Measurements from ENCODE around the gene SAP30BP.

DNA sequence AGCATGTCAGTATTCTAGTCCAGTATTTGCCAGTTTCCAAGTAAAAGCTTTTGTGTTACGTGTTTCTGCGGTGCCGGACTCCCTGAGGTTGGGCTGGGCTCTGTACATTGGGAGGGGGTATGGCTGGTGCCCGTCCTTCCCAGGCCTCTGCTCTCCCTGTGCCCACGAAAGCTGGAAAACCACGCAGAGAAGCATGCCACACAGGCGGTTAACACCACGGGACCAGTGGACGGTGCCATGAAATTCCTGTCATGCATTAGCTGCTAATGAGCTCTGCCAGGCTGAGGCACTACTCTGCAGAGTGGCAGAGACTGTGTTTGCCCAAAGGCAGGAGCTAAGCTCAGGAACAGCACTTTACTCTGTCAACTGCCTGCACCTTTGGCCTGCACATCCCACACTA, 25.8 kb upstream of the SAP30BP start:
- TF ChIP-seq EZH2 (IDR thresholded peaks at IDR 0.05; ENCODE audit: low read depth, unreplicated experiment): no peak
- TF ChIP-seq POLR2AphosphoS5 (IDR thresholded peaks at IDR 0.05; ENCODE audit: low read depth): no peak
- TF ChIP-seq, protein P1, sequence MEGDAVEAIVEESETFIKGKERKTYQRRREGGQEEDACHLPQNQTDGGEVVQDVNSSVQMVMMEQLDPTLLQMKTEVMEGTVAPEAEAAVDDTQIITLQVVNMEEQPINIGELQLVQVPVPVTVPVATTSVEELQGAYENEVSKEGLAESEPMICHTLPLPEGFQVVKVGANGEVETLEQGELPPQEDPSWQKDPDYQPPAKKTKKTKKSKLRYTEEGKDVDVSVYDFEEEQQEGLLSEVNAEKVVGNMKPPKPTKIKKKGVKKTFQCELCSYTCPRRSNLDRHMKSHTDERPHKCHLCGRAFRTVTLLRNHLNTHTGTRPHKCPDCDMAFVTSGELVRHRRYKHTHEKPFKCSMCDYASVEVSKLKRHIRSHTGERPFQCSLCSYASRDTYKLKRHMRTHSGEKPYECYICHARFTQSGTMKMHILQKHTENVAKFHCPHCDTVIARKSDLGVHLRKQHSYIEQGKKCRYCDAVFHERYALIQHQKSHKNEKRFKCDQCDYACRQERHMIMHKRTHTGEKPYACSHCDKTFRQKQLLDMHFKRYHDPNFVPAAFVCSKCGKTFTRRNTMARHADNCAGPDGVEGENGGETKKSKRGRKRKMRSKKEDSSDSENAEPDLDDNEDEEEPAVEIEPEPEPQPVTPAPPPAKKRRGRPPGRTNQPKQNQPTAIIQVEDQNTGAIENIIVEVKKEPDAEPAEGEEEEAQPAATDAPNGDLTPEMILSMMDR (conservative IDR thresholded peaks at IDR 0.05; ENCODE audit: low read depth in 2 of 2): no peak
- no peak for TF ChIP-seq EZH2phosphoT487 (IDR thresholded peaks at IDR 0.05; ENCODE audit: unreplicated experiment)
- TF ChIP-seq ZNF331 (CRISPR knock-in tag; IDR thresholded peaks at IDR 0.05; ENCODE audit: low read depth): no peak
- TF ChIP-seq, protein P2, sequence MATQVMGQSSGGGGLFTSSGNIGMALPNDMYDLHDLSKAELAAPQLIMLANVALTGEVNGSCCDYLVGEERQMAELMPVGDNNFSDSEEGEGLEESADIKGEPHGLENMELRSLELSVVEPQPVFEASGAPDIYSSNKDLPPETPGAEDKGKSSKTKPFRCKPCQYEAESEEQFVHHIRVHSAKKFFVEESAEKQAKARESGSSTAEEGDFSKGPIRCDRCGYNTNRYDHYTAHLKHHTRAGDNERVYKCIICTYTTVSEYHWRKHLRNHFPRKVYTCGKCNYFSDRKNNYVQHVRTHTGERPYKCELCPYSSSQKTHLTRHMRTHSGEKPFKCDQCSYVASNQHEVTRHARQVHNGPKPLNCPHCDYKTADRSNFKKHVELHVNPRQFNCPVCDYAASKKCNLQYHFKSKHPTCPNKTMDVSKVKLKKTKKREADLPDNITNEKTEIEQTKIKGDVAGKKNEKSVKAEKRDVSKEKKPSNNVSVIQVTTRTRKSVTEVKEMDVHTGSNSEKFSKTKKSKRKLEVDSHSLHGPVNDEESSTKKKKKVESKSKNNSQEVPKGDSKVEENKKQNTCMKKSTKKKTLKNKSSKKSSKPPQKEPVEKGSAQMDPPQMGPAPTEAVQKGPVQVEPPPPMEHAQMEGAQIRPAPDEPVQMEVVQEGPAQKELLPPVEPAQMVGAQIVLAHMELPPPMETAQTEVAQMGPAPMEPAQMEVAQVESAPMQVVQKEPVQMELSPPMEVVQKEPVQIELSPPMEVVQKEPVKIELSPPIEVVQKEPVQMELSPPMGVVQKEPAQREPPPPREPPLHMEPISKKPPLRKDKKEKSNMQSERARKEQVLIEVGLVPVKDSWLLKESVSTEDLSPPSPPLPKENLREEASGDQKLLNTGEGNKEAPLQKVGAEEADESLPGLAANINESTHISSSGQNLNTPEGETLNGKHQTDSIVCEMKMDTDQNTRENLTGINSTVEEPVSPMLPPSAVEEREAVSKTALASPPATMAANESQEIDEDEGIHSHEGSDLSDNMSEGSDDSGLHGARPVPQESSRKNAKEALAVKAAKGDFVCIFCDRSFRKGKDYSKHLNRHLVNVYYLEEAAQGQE (IDR thresholded peaks at IDR 0.05; ENCODE audit: unreplicated experiment): no peak
- no peak for TF ChIP-seq STAT1 (IDR thresholded peaks at IDR 0.05; ENCODE audit: unreplicated experiment)
- no peak for TF ChIP-seq JUNB (IDR thresholded peaks at IDR 0.05; ENCODE audit: unreplicated experiment)
- TF ChIP-seq, protein P3, sequence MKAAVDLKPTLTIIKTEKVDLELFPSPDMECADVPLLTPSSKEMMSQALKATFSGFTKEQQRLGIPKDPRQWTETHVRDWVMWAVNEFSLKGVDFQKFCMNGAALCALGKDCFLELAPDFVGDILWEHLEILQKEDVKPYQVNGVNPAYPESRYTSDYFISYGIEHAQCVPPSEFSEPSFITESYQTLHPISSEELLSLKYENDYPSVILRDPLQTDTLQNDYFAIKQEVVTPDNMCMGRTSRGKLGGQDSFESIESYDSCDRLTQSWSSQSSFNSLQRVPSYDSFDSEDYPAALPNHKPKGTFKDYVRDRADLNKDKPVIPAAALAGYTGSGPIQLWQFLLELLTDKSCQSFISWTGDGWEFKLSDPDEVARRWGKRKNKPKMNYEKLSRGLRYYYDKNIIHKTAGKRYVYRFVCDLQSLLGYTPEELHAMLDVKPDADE (IDR thresholded peaks at IDR 0.05): no peak
- TF ChIP-seq CREB1 (CRISPR knock-in tag; IDR thresholded peaks at IDR 0.05; ENCODE audit: low read depth): no peak

Measured in GM23338 (cell line).